ENCODE results near the gene CERS5. TPM values are rescaled to one million over a fixed set of nuclear protein-coding genes. Genes with fewer than 3 reads are reported as not detected.

Gene CERS5
- total and polyA plus RNA-seq, 10 of the 15 experiments (the other 5 are each of a cell fraction or from before 2014, with no cell fraction given): 6.8 to 50.1 (median 31.8) TPM

- no peak overlapping the region for H3K27ac ChIP-seq (ENCODE audit: control insufficient read depth, insufficient read depth)
- no TSS peak for BruUV-seq (replicated peaks)
- ChIA-PET SMC1A (ENCODE audit: uncharacterized antibody, unreplicated experiment) (interaction anchor here (0.9 to 1.4 kb wide), 4 partner anchors 47 to 90 kb away, joined by 3 read pairs; no protein-coding TSS in a partner anchor), RAD21 (ENCODE audit: unreplicated experiment) (no interaction called here), CTCF (interaction anchor here (0.9 to 18.0 kb wide), 8 partner anchors 12 to 154 kb away, joined by 3 to 257 read pairs (median 4); partner anchors contain the start of genes COX14 and SMARCD1), POLR2A (interaction anchor here (0.7 to 2.0 kb wide), 2 partner anchors 14 to 49 kb away, joined by 3 to 5 read pairs; partner anchors contain the start of gene COX14)
- no peak overlapping the region for H3K4me2 ChIP-seq (ENCODE audit: control insufficient read depth, insufficient read depth)
- no peaks in the 10 kb centered on the region; a peak in 1 of 4 replicates for H3K36me3 ChIP-seq (ENCODE audit: control insufficient read depth in 2 of 2, insufficient read depth in 2 of 2, low read length in 1 of 2)
- H3K4me3 ChIP-seq: no peak overlapping the region
- no peak overlapping the region for H2AFZ ChIP-seq (ENCODE audit: control insufficient read depth, low read depth, low read length)
- DNase-seq (ENCODE audit: low read depth, low spot score): no peak
- no peak for TF ChIP-seq ZBTB40 (IDR thresholded peaks at IDR 0.05; ENCODE audit: borderline replicate concordance)
- in situ Hi-C loops (cut with MboI) (no loop called here), intact Hi-C loops (cut with micrococcal nuclease; ENCODE audit: unreplicated experiment) (loop anchor here (5.0 kb wide), 1 partner anchor 33 kb away; no protein-coding TSS in a partner anchor)
- H3K4me1 ChIP-seq (ENCODE audit: control insufficient read depth, insufficient read depth, low read length): no peaks in the 10 kb centered on the region
- H3K9ac ChIP-seq (ENCODE audit: control insufficient read depth, insufficient read depth, low read length): no peak overlapping the region
- H3K27me3 ChIP-seq (replicated peaks in 1 of 2; ENCODE audit: control insufficient read depth in 2 of 2, insufficient read depth in 2 of 2, low read length in 1 of 2): no peaks in the 10 kb centered on the region
- FAIRE-seq: no peak
- no peak for ATAC-seq
- peaks cover 33% of the 10 kb centered on the region for H3K79me2 ChIP-seq (ENCODE audit: control insufficient read depth, insufficient read depth, low read length)
- no peaks in the 10 kb centered on the region for H4K20me1 ChIP-seq (ENCODE audit: control insufficient read depth, insufficient read depth)
- H3K9me3 ChIP-seq (replicated peaks; ENCODE audit: control insufficient read depth, insufficient read depth, low read length): no peaks in the 10 kb centered on the region
Observed at GRCh38 chr12:50160643-50161042, 6.5 kb downstream of the CERS5 start.

- CTCF ChIA-PET: interaction anchor here (0.7 to 1.9 kb wide), 4 partner anchors 19 to 101 kb away, joined by 3 to 14 read pairs (median 3); partner anchors contain the start of gene COX14
- Histone ChIP-seq H3K27ac (ENCODE audit: control insufficient read depth, insufficient read depth) (no peak overlapping the region), H3K36me3 (ENCODE audit: control insufficient read depth in 2 of 2, insufficient read depth in 2 of 2, low read length in 1 of 2) (no peaks in the 10 kb centered on the region; a peak in 2 of 4 replicates), H2AFZ (ENCODE audit: control insufficient read depth, low read depth, low read length) (no peak overlapping the region), H3K9ac (ENCODE audit: control insufficient read depth, insufficient read depth, low read length) (no peak overlapping the region), H3K4me2 (ENCODE audit: control insufficient read depth, insufficient read depth) (no peak overlapping the region), H3K4me3 (no peak overlapping the region), H3K79me2 (ENCODE audit: control insufficient read depth, insufficient read depth, low read length) (peaks cover 14% of the 10 kb centered on the region), H3K9me3 (replicated peaks; ENCODE audit: control insufficient read depth, insufficient read depth, low read length) (no peaks in the 10 kb centered on the region), H4K20me1 (ENCODE audit: control insufficient read depth, insufficient read depth) (no peaks in the 10 kb centered on the region), H3K4me1 (ENCODE audit: control insufficient read depth, insufficient read depth, low read length) (no peaks in the 10 kb centered on the region), H3K27me3 (replicated peaks in 1 of 2; ENCODE audit: control insufficient read depth in 2 of 2, insufficient read depth in 2 of 2, low read length in 1 of 2) (no peaks in the 10 kb centered on the region)
- no TSS peak for BruUV-seq (replicated peaks)
- WGBS (ENCODE audit: insufficient coverage, insufficient replicate concordance, low lambda C conversion rate, missing lambda C conversion rate): 0% methylated on average over 2 of the region's 2 CpGs
- SMC1A ChIA-PET (ENCODE audit: uncharacterized antibody, unreplicated experiment): interaction anchor here (0.5 to 3.2 kb wide), 4 partner anchors 10 to 67 kb away, joined by 3 to 12 read pairs (median 4); partner anchors contain the start of gene COX14
- POLR2A ChIA-PET: interaction anchor here (0.8 kb wide), 1 partner anchor 43 kb away, joined by 6 read pairs; no protein-coding TSS in a partner anchor
- in situ Hi-C loops (cut with MboI): no loop called here
- DNase-seq (ENCODE audit: low read depth, low spot score) (no peak), ATAC-seq (no peak), FAIRE-seq (no peak)
- RAD21 ChIA-PET (ENCODE audit: unreplicated experiment): interaction anchor here (2.5 kb wide), 1 partner anchor 19 kb away, joined by 8 read pairs; no protein-coding TSS in a partner anchor
- intact Hi-C loops (cut with micrococcal nuclease; ENCODE audit: unreplicated experiment): no loop called here
- TF ChIP-seq SUPT20H (IDR thresholded peaks at IDR 0.05; ENCODE audit: borderline replicate concordance, control insufficient read depth, low read depth, low read length) (no peak), POLR2AphosphoS2 (IDR thresholded peaks at IDR 0.05; ENCODE audit: low read depth, low read length) (no peak), BCLAF1 (IDR thresholded peaks at IDR 0.05) (no peak)
Observed at GRCh38 chr12:50157259-50157658, 9.9 kb downstream of the CERS5 start.
